ENCODE data around the gene CFAP210.

- TF ChIP-seq POLR2AphosphoS5 (IDR thresholded peaks at IDR 0.05; ENCODE audit: low read depth, low read length) (no peak), POLR2A (IDR thresholded peaks at IDR 0.05; ENCODE audit: low read depth, low read length) (no peak)
Observed at GRCh38 chr2:169739351-169739750, 45.1 kb upstream of the CFAP210 start.
